ENCODE measurements around the gene PRDM15.

Gene PRDM15

GRCh38 chr21:41868062-41868710 lies 11.0 kb downstream of the PRDM15 start:
- peaks cover 4% of the 10 kb centered on the region for H3K4me1 Mint-ChIP-seq (ENCODE audit: low read depth)
- H3K9me3 Mint-ChIP-seq, result no peaks in the 10 kb centered on the region
- no peaks in the 10 kb centered on the region for H3K27me3 Mint-ChIP-seq (ENCODE audit: low read depth)
- no peak overlapping the region for H3K4me3 Mint-ChIP-seq
- no peaks in the 10 kb centered on the region for H3K36me3 Mint-ChIP-seq (ENCODE audit: low read depth)
- H3K27ac Mint-ChIP-seq, result no peak overlapping the region

GRCh38 chr21:41867313-41867712 lies 11.8 kb downstream of the PRDM15 start:
- no peaks in the 10 kb centered on the region for H3K36me3 Mint-ChIP-seq (ENCODE audit: low read depth)
- no peak overlapping the region for H3K27ac Mint-ChIP-seq
- H3K9me3 Mint-ChIP-seq, result no peaks in the 10 kb centered on the region
- peaks cover 4% of the 10 kb centered on the region for H3K4me1 Mint-ChIP-seq (ENCODE audit: low read depth)
- no peak overlapping the region for H3K4me3 Mint-ChIP-seq
- no peaks in the 10 kb centered on the region for H3K27me3 Mint-ChIP-seq (ENCODE audit: low read depth)

DNA sequence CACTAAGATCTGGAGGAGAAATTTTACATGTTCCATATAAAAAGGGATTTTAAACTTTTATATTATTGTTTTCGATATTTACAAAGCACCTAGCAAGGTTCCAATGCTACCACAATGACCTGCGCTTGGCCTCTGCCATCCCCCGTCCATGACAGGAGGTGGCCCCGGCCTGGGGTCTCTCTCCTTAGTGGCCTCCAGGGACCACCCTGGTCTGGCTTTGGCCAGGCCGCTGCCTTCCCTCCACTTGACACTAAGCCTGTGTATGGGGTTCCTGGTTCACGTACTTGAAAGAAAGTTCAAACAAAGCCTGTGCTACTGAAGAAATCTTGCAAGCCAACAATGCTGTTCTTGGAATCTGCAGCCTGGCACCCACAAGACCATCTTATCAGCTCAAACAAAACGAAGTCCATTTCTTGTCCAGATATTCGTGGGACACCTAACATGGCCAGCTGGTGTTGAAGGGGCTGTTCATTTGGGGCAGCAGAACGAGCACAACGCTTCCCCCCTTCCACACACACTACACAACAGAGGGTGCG lies 12.8 kb downstream of the PRDM15 start:
- no peak overlapping the region for H3K4me3 Mint-ChIP-seq
- no peaks in the 10 kb centered on the region for H3K27me3 Mint-ChIP-seq (ENCODE audit: low read depth)
- H3K36me3 Mint-ChIP-seq (ENCODE audit: low read depth), result no peaks in the 10 kb centered on the region
- no peak overlapping the region for H3K27ac Mint-ChIP-seq
- no peaks in the 10 kb centered on the region for H3K9me3 Mint-ChIP-seq
- H3K4me1 Mint-ChIP-seq (ENCODE audit: low read depth), result peaks cover 4% of the 10 kb centered on the region

DNA sequence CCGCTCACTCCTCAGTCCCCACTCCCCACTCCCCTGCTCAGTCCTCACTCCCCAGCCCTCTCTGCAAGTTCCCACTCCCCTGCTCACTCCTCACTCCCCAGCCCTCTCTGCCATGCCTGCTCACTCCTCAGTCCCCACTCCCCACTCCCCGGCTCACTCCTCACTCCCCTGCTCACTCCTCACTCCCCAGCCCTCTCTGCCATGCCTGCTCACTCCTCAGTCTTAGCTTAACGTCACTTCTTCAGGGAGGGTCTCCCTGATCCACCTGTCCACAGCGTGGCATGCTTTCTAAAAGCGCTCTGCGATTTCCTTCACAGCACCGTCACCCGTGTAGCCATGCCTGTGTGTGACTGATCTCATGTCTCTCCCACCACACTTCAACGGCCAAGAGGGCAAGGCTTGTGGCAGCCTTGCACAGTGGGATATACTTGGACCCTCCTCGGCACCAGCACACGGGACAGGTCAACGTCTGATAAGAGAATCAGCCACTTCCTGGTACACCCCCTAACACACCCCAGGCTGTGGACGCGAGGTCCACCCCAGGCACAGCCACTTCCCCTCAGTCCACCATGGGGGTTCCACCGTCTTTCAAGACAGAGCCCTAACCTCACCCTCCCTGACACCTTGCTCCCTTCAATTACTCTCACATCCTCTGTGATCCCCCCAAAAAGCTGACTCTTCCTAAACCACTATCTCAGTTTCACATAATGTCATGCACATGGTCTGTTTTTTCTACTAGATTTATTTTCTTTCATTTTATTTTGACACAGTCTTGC lies 14.0 kb downstream of the PRDM15 start:
- Mint-ChIP-seq H3K4me1 (ENCODE audit: low read depth) (peaks cover 4% of the 10 kb centered on the region), H3K9me3 (no peaks in the 10 kb centered on the region), H3K27me3 (ENCODE audit: low read depth) (no peaks in the 10 kb centered on the region), H3K27ac (peak overlapping the region; percentile 27), H3K4me3 (no peak overlapping the region), H3K36me3 (ENCODE audit: low read depth) (no peaks in the 10 kb centered on the region)

- Mint-ChIP-seq H3K4me3 (no peak overlapping the region), H3K27ac (no peak overlapping the region), H3K36me3 (ENCODE audit: low read depth) (no peaks in the 10 kb centered on the region), H3K27me3 (ENCODE audit: low read depth) (no peaks in the 10 kb centered on the region), H3K9me3 (no peaks in the 10 kb centered on the region), H3K4me1 (ENCODE audit: low read depth) (peaks cover 4% of the 10 kb centered on the region)
Measured at GRCh38 chr21:41864311-41865001, 14.7 kb downstream of the PRDM15 start.

DNA sequence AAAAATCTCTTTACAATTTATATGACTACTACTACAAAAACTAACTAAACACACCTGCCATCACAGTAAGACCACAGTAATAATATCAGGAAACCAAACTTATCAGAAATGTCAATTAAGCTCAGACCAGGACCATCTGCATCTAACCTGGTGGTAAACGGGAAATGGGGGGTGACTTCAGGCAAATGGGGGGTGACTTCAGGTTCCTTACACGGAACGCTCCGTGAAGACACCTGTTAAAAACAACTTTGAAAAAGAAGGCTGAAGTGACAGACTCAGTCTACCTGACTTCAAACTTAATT lies 15.8 kb downstream of the PRDM15 start:
- Mint-ChIP-seq H3K36me3 (ENCODE audit: low read depth) (no peaks in the 10 kb centered on the region), H3K27me3 (ENCODE audit: low read depth) (no peaks in the 10 kb centered on the region), H3K9me3 (no peaks in the 10 kb centered on the region), H3K4me3 (no peak overlapping the region), H3K4me1 (ENCODE audit: low read depth) (peaks cover 4% of the 10 kb centered on the region), H3K27ac (peak overlapping the region; percentile 21)

GRCh38 chr21:41861987-41862386 lies 17.2 kb downstream of the PRDM15 start:
- no peaks in the 10 kb centered on the region for H3K27me3 Mint-ChIP-seq (ENCODE audit: low read depth)
- H3K27ac Mint-ChIP-seq, result no peak overlapping the region
- H3K4me3 Mint-ChIP-seq, result no peak overlapping the region
- peaks cover 4% of the 10 kb centered on the region for H3K4me1 Mint-ChIP-seq (ENCODE audit: low read depth)
- no peaks in the 10 kb centered on the region for H3K9me3 Mint-ChIP-seq
- H3K36me3 Mint-ChIP-seq (ENCODE audit: low read depth), result no peaks in the 10 kb centered on the region

DNA sequence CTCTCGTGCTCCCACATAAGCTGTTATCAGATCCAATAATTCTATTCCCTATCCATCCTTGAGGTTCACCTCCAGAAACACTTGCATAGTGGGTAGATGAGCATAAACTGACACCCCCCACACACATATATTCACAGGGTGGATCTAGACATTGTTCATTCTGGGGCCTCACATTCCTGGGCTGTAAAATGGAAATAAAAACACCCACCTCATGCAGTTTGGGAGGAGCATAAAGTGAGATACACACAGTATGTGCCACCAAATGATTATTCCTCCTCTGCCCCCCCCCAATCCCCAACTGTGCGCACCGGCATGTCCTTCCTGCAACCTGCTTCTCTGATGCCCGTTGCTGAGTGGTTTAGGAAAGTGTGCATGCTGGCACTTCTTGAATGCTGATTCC lies 17.9 kb downstream of the PRDM15 start:
- H3K27ac Mint-ChIP-seq, result no peak overlapping the region
- H3K4me1 Mint-ChIP-seq (ENCODE audit: low read depth), result peaks cover 4% of the 10 kb centered on the region
- H3K27me3 Mint-ChIP-seq (ENCODE audit: low read depth), result no peaks in the 10 kb centered on the region
- no peak overlapping the region for H3K4me3 Mint-ChIP-seq
- no peaks in the 10 kb centered on the region for H3K9me3 Mint-ChIP-seq
- no peaks in the 10 kb centered on the region for H3K36me3 Mint-ChIP-seq (ENCODE audit: low read depth)

DNA sequence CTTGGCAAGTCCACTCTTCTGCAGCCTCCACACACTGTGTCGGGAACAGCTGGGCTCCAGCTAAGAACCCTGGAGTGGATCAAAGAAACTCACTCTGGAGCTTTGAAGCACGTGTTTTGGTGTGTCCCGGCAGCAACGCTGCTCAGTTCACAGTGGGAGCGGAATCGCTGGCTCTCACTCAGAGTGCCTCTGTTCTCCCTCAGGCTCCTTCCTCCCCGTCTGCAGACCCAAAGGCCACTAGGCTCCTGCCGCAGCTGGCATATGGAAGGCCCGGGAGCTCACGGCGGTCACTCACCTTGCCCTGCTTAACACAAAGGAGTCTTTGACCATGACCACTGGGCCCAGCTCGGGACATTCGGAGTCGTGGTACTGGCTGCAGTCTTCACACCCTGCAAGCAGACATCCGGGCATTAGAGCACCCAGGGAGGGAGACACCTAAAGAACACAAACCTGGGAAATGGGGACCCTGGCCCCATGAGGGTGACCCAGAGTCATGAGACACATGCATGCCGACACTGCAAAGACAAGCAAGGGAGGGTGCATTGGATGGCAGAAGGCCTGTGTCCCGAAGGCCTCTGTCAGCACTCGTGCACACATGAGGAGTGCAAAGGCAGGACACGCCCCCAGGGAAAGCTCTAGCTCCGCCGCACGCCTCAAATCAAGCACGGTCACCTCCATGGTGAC lies 19.7 kb downstream of the PRDM15 start:
- Mint-ChIP-seq H3K4me3 (no peak overlapping the region), H3K4me1 (ENCODE audit: low read depth) (no peaks in the 10 kb centered on the region), H3K36me3 (ENCODE audit: low read depth) (peaks cover 5% of the 10 kb centered on the region), H3K27me3 (ENCODE audit: low read depth) (no peaks in the 10 kb centered on the region), H3K9me3 (no peaks in the 10 kb centered on the region), H3K27ac (no peak overlapping the region)

- no peak overlapping the region for H3K4me3 Mint-ChIP-seq
- no peaks in the 10 kb centered on the region for H3K4me1 Mint-ChIP-seq (ENCODE audit: low read depth)
- no peak overlapping the region for H3K27ac Mint-ChIP-seq
- H3K9me3 Mint-ChIP-seq, result no peaks in the 10 kb centered on the region
- H3K36me3 Mint-ChIP-seq (ENCODE audit: low read depth), result peaks cover 8% of the 10 kb centered on the region
- H3K27me3 Mint-ChIP-seq (ENCODE audit: low read depth), result no peaks in the 10 kb centered on the region
Measured at GRCh38 chr21:41858466-41859296, 20.5 kb downstream of the PRDM15 start.

DNA sequence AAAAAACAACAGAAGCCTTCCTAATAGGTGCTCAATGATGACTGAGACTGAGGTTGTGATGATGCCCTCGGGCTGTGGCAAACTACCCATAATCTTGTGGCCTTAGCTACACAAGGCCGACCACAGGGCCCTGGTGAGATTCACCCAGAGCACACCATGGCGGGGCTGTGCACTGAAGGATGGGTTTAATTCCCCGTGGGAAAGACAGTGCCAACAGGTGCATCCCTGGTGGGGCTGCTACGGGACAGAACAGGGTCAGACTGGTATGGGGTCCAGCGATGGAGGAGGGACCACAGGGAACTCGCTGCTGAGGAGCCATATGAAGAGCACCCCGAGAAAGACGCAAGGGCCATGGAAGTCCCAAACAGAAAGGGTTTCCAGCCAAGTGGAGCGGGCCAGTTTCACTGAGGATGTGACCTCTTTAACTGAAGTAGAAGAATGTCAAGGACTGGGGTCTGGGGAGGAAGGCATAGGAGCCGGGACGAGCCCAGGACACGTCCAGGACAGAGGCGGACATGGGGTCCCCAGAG lies 21.3 kb downstream of the PRDM15 start:
- Mint-ChIP-seq H3K27ac (no peak overlapping the region), H3K9me3 (no peaks in the 10 kb centered on the region), H3K27me3 (ENCODE audit: low read depth) (no peaks in the 10 kb centered on the region), H3K4me1 (ENCODE audit: low read depth) (no peaks in the 10 kb centered on the region), H3K4me3 (no peak overlapping the region), H3K36me3 (ENCODE audit: low read depth) (peaks cover 10% of the 10 kb centered on the region)

GRCh38 chr21:41856572-41856971 lies 22.6 kb downstream of the PRDM15 start:
- H3K4me3 Mint-ChIP-seq, result no peak overlapping the region
- no peaks in the 10 kb centered on the region for H3K4me1 Mint-ChIP-seq (ENCODE audit: low read depth)
- no peak overlapping the region for H3K27ac Mint-ChIP-seq
- no peaks in the 10 kb centered on the region for H3K27me3 Mint-ChIP-seq (ENCODE audit: low read depth)
- peaks cover 10% of the 10 kb centered on the region for H3K36me3 Mint-ChIP-seq (ENCODE audit: low read depth)
- no peaks in the 10 kb centered on the region for H3K9me3 Mint-ChIP-seq

DNA sequence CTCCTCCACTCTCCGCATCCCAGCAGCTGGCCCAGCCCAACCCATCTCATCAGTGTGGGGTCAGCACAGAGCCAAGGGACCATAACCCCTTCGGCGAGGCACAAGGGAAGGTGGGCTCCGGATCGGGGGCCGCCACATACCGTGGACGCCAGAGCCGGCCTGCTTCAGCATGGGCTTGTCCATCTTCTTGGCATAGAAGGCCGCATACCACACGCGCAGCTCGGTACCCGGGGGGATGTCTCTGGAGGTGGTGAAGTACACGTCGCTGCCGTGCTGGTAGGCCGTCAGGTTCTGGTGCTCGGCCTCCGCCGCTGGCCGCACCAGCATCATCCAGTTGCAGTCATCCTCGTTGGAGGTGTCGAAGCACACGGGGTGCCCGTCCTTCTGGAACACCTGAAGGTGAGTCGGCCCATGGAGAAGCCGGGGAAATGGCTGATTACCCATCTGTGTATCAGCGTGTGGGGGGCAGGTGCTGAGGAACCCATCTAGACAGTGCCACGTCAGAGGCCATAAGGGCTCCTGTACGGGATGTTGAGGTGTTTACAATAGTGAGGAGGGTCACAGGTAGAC lies 24.6 kb downstream of the PRDM15 start:
- Mint-ChIP-seq H3K9me3 (no peaks in the 10 kb centered on the region), H3K4me1 (ENCODE audit: low read depth) (no peaks in the 10 kb centered on the region), H3K27me3 (ENCODE audit: low read depth) (no peaks in the 10 kb centered on the region), H3K36me3 (ENCODE audit: low read depth) (peaks cover 10% of the 10 kb centered on the region), H3K4me3 (no peak overlapping the region), H3K27ac (no peak overlapping the region)

Measured in T-helper 1 cell treated with Interleukin-12 subunit alpha and Interleukin-12 subunit beta and Interleukin-4 antibody, amounts not matched to agents 30 μg/mL and 1 μg/mL, for 36 hours (primary cell).